Measurements from ENCODE around the gene WBP1L. TPM values are rescaled to one million over a fixed set of nuclear protein-coding genes. Genes with fewer than 3 reads are reported as not detected.

Gene WBP1L
- total and polyA plus RNA-seq, 4 donors: 19.1 to 52.3 (median 45.2) TPM

DNA sequence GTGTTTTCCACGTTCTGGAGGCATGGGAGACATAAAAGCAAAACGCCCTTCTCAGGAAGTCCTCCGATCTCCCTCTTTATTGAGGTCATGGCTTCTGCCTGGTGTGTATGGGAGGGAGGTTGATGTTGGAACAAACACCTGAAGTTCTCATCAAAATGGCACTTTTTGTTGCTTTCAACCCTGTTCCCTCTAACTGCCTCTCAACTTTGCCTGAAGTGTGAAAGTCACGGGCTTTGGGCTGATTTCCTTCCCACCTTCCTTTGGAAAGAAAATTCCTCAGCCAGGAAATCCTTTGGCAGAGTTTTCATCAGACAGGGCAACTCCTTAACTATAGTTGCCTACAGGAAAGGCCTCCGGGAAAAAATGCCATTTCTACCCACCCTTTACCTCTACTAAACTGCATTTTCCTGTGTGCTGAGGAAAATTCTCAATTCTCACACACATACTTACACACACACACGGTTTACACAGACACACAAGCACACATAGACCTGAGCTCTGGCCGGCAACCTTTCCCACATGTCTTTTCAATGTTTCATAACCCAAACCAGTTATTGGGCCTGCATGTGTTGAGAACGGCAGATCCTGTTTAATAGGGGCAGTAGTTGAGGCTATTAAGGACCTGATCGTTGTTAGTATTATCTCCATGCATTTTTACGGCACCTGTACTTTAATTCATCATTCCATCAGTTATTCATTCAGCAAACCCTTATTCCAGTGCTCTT, 57.0 kb downstream of the WBP1L start:
- peak overlapping the region in 1 of 2 donors; percentile 9 for H3K9ac ChIP-seq (ENCODE audit: insufficient read depth in 1 of 2, low read length in 2 of 2)
- no peak for ATAC-seq (ENCODE audit: insufficient read depth, low FRiP score)
- WGBS, 2 donors: 62 to 78% methylated on average over 10 of the region's 10 CpGs

DNA sequence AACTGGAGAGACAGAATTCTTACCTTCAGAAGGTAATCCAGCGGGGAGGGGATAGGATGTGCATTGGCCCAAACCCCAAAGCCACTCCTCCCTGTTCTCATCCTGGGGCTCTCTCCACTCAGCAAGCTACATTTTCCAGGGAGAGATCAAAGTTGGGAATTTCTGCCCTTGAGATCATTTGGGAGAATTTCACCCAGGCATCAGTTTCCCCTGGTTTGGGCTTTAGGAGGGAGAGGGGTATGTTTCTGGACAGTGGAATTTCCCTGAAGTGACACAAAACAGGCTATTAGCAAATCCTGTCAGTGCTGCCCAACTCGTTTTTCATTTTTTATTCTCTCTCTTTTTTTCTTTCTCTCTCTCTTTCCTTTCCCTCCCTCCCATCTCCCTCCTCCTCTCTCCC, 57.7 kb downstream of the WBP1L start:
- H3K27ac ChIP-seq (ENCODE audit: low read depth in 1 of 2, low read length in 1 of 2): peak overlapping the region; percentile 38 to 72
- H3K27me3 ChIP-seq (ENCODE audit: control insufficient read depth in 3 of 3, insufficient read depth in 3 of 3, low read length in 2 of 3): no peaks in the 10 kb centered on the region
- H3K9ac ChIP-seq (ENCODE audit: insufficient read depth in 1 of 2, low read length in 2 of 2): no peak overlapping the region
- H3K9me3 ChIP-seq (ENCODE audit: control insufficient read depth in 4 of 4, insufficient read depth in 3 of 4, low read length in 3 of 4): no peaks in the 10 kb centered on the region
- H3K4me3 ChIP-seq: no peak overlapping the region
- DNase-seq: no peak
- 53 to 57% methylated on average over 2 of the region's 2 CpGs for WGBS, 2 donors
- TF ChIP-seq, protein P1, sequence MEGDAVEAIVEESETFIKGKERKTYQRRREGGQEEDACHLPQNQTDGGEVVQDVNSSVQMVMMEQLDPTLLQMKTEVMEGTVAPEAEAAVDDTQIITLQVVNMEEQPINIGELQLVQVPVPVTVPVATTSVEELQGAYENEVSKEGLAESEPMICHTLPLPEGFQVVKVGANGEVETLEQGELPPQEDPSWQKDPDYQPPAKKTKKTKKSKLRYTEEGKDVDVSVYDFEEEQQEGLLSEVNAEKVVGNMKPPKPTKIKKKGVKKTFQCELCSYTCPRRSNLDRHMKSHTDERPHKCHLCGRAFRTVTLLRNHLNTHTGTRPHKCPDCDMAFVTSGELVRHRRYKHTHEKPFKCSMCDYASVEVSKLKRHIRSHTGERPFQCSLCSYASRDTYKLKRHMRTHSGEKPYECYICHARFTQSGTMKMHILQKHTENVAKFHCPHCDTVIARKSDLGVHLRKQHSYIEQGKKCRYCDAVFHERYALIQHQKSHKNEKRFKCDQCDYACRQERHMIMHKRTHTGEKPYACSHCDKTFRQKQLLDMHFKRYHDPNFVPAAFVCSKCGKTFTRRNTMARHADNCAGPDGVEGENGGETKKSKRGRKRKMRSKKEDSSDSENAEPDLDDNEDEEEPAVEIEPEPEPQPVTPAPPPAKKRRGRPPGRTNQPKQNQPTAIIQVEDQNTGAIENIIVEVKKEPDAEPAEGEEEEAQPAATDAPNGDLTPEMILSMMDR (IDR thresholded peaks at IDR 0.05; ENCODE audit: control extremely low read depth, extremely low read depth): no peak
- ATAC-seq (ENCODE audit: insufficient read depth, low FRiP score): no peak
- H3K4me1 ChIP-seq (ENCODE audit: control insufficient read depth in 5 of 5, insufficient read depth in 5 of 5, low read length in 5 of 5): peaks cover 5 to 29% (median 15%) of the 10 kb centered on the region in 5 donors
- H3K36me3 ChIP-seq (ENCODE audit: control insufficient read depth in 4 of 4, insufficient read depth in 4 of 4, low read length in 4 of 4): peaks cover 0 to 38% (median 27%) of the 10 kb centered on the region in 4 donors

More for the DNA sequence above, 57.0 kb downstream of the WBP1L start:
- TF ChIP-seq, protein P1 (IDR thresholded peaks at IDR 0.05; ENCODE audit: control extremely low read depth, extremely low read depth): no peak
- Histone ChIP-seq H3K4me1 (ENCODE audit: control insufficient read depth in 5 of 5, insufficient read depth in 5 of 5, low read length in 5 of 5) (peaks cover 8 to 31% (median 17%) of the 10 kb centered on the region in 5 donors), H3K36me3 (ENCODE audit: control insufficient read depth in 4 of 4, insufficient read depth in 4 of 4, low read length in 4 of 4) (peaks cover 0 to 38% (median 27%) of the 10 kb centered on the region in 4 donors), H3K4me3 (no peak overlapping the region), H3K27ac (ENCODE audit: low read depth in 1 of 2, low read length in 1 of 2) (peak overlapping the region; percentile 38 to 72), H3K9me3 (ENCODE audit: control insufficient read depth in 4 of 4, insufficient read depth in 3 of 4, low read length in 3 of 4) (no peaks in the 10 kb centered on the region), H3K27me3 (ENCODE audit: control insufficient read depth in 3 of 3, insufficient read depth in 3 of 3, low read length in 2 of 3) (no peaks in the 10 kb centered on the region)
- no peak for DNase-seq

DNA sequence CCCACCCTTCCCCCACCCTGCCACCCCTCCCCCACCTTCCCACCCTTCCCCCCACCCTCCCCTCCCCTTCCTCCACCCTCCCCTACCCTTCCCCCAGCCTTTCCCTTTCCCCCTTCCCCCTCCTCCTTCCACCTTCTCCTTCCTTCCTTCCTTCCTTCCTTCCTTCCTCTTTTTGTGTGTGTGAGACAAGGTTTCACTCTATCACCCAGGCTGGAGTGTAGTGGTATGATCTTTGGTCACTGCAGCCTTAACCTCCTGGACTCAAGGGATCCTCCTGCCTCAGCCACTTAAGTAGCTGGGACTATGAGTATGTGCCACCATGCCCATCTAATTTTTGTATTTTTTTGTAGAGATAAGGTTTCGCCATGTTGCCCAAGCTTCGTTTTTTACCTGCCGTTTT, 58.2 kb downstream of the WBP1L start:
- no peak overlapping the region for H3K9ac ChIP-seq (ENCODE audit: insufficient read depth in 1 of 2, low read length in 2 of 2)
- WGBS, 2 donors: 47 to 66% methylated on average over 3 of the region's 3 CpGs
- TF ChIP-seq, protein P1 (IDR thresholded peaks at IDR 0.05; ENCODE audit: control extremely low read depth, extremely low read depth): no peak
- ATAC-seq (ENCODE audit: insufficient read depth, low FRiP score): no peak
- no peaks in the 10 kb centered on the region for H3K27me3 ChIP-seq (ENCODE audit: control insufficient read depth in 3 of 3, insufficient read depth in 3 of 3, low read length in 2 of 3)
- peaks cover 2 to 29% (median 14%) of the 10 kb centered on the region in 5 donors for H3K4me1 ChIP-seq (ENCODE audit: control insufficient read depth in 5 of 5, insufficient read depth in 5 of 5, low read length in 5 of 5)
- no peaks in the 10 kb centered on the region for H3K9me3 ChIP-seq (ENCODE audit: control insufficient read depth in 4 of 4, insufficient read depth in 3 of 4, low read length in 3 of 4)
- H3K27ac ChIP-seq (ENCODE audit: low read depth in 1 of 2, low read length in 1 of 2): peak overlapping the region in 1 of 2 donors; percentile 61
- H3K36me3 ChIP-seq (ENCODE audit: control insufficient read depth in 4 of 4, insufficient read depth in 4 of 4, low read length in 4 of 4): peaks cover 0 to 38% (median 27%) of the 10 kb centered on the region in 4 donors
- no peak for DNase-seq
- H3K4me3 ChIP-seq: no peak overlapping the region

Measured in lung (tissue), 12 donors.